ENCODE results near the gene PDZK1IP1. TPM values are rescaled to one million over a fixed set of nuclear protein-coding genes. Genes with fewer than 3 reads are reported as not detected.

PDZK1IP1 gene
- total and polyA plus RNA-seq, 2 of the 13 experiments (the other 11 are each of a cell fraction or from before 2014, with no cell fraction given), result 0.24 to 1.6 TPM

- no peak for TF ChIP-seq ZBTB40 (IDR thresholded peaks at IDR 0.05)
- no peak for TF ChIP-seq ZBTB40 (CRISPR knock-in tag; IDR thresholded peaks at IDR 0.05)
- TF ChIP-seq ZNF333 (CRISPR knock-in tag; IDR thresholded peaks at IDR 0.05; ENCODE audit: borderline replicate concordance), result no peak
- TF ChIP-seq ZNF563 (CRISPR knock-in tag; IDR thresholded peaks at IDR 0.05), result no peak
- TF ChIP-seq AHR (CRISPR knock-in tag; IDR thresholded peaks at IDR 0.05), result no peak
- TF ChIP-seq ELF3 (CRISPR knock-in tag; IDR thresholded peaks at IDR 0.05), result no peak
- no peak for TF ChIP-seq ZNF468 (CRISPR knock-in tag; IDR thresholded peaks at IDR 0.05)
- TF ChIP-seq NFKBIZ (CRISPR knock-in tag; IDR thresholded peaks at IDR 0.05), result no peak
- no peak for TF ChIP-seq ZBTB4 (CRISPR knock-in tag; IDR thresholded peaks at IDR 0.05; ENCODE audit: borderline replicate concordance)
- TF ChIP-seq USF2 (IDR thresholded peaks at IDR 0.05; ENCODE audit: low read depth, low read length), result no peak
- TF ChIP-seq USF2 (CRISPR knock-in tag; IDR thresholded peaks at IDR 0.05; ENCODE audit: borderline replicate concordance), result no peak
- TF ChIP-seq ZNF607 (CRISPR knock-in tag; IDR thresholded peaks at IDR 0.05; ENCODE audit: borderline replicate concordance), result no peak
- TF ChIP-seq, protein P1, sequence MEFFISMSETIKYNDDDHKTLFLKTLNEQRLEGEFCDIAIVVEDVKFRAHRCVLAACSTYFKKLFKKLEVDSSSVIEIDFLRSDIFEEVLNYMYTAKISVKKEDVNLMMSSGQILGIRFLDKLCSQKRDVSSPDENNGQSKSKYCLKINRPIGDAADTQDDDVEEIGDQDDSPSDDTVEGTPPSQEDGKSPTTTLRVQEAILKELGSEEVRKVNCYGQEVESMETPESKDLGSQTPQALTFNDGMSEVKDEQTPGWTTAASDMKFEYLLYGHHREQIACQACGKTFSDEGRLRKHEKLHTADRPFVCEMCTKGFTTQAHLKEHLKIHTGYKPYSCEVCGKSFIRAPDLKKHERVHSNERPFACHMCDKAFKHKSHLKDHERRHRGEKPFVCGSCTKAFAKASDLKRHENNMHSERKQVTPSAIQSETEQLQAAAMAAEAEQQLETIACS (CRISPR knock-in tag; IDR thresholded peaks at IDR 0.05), result no peak
- TF ChIP-seq RNF2 (conservative IDR thresholded peaks at IDR 0.05; ENCODE audit: low read depth), result no peak
- no peak for TF ChIP-seq KAT7 (CRISPR knock-in tag; IDR thresholded peaks at IDR 0.05; ENCODE audit: borderline replicate concordance)
- no peak for TF ChIP-seq RORA (CRISPR knock-in tag; IDR thresholded peaks at IDR 0.05)
These were observed 19.3 kb upstream of the PDZK1IP1 start (continued) for GRCh38 chr1:47209091-47209490.

Measured in HepG2 (cell line).